Activated CD4-positive, CD25-positive, alpha-beta regulatory T cell (primary cell): Measurements from ENCODE around the gene MYO1D.

Experiments used
- DNase-seq, 4 experiments: peaks; one replicate each; lab custom pipeline; 2025; lab: John Stamatoyannopoulos, UW

MYO1D gene

GRCh38 chr17:32622540-32622939, 254.4 kb downstream of the MYO1D start:
- no peak for DNase-seq

- no peak for DNase-seq
Measured at GRCh38 chr17:32621612-32622312, 255.2 kb downstream of the MYO1D start.

- no peak for DNase-seq
Measured at GRCh38 chr17:32615326-32615725, 261.6 kb downstream of the MYO1D start.

- no peak for DNase-seq
Measured at GRCh38 chr17:32610943-32611342, 266.0 kb downstream of the MYO1D start.

- no peak for DNase-seq
Measured at GRCh38 chr17:32609884-32610650, 266.9 kb downstream of the MYO1D start.

- peak in 3 of 4 experiments; percentile 19 to 51 (median 40) for DNase-seq
Measured at GRCh38 chr17:32609085-32609484, 267.8 kb downstream of the MYO1D start.

GRCh38 chr17:32608267-32608666, 268.7 kb downstream of the MYO1D start:
- DNase-seq = no peak

GRCh38 chr17:32604966-32605365, 272.0 kb downstream of the MYO1D start:
- no peak for DNase-seq

- no peak for DNase-seq
Measured at GRCh38 chr17:32602396-32602795, 274.5 kb downstream of the MYO1D start.

GRCh38 chr17:32601866-32602265, 275.1 kb downstream of the MYO1D start:
- DNase-seq = no peak

GRCh38 chr17:32596628-32597027, 280.3 kb downstream of the MYO1D start:
- no peak for DNase-seq

GRCh38 chr17:32596206-32596605, 280.7 kb downstream of the MYO1D start:
- no peak for DNase-seq

- DNase-seq = no peak
Measured at GRCh38 chr17:32593003-32593402, 283.9 kb downstream of the MYO1D start.

- no peak for DNase-seq
Measured at GRCh38 chr17:32591405-32591804, 285.5 kb downstream of the MYO1D start.

- DNase-seq = no peak
Measured at GRCh38 chr17:32590974-32591373, 285.9 kb downstream of the MYO1D start.

- DNase-seq = no peak
Measured at GRCh38 chr17:32588982-32589381, 287.9 kb downstream of the MYO1D start.

- DNase-seq = no peak
Measured at GRCh38 chr17:32588135-32588534, 288.8 kb downstream of the MYO1D start.

GRCh38 chr17:32586666-32587065, 290.3 kb downstream of the MYO1D start:
- DNase-seq = no peak

GRCh38 chr17:32584792-32585191, 292.1 kb downstream of the MYO1D start:
- DNase-seq = no peak

- no peak for DNase-seq
Measured at GRCh38 chr17:32583053-32583452, 293.9 kb downstream of the MYO1D start.

GRCh38 chr17:32575852-32576251, 301.1 kb downstream of the MYO1D start:
- no peak for DNase-seq

- no peak for DNase-seq
Measured at GRCh38 chr17:32570081-32570396, 306.9 kb downstream of the MYO1D start.

GRCh38 chr17:32569171-32570080, 307.5 kb downstream of the MYO1D start:
- DNase-seq = no peak
